Osteocyte (in vitro differentiated cells): ENCODE results near the gene PTPRN2. TPM values are rescaled to one million over a fixed set of nuclear protein-coding genes. Genes with fewer than 3 reads are reported as not detected.

Experiments
- DNase-seq: peaks from one replicate; pipeline ENCODE4 v3.0.0; 2021; ENCODE audit warnings: mixed read lengths; ENCODE audit not compliant: unreplicated experiment; ENCODE audit errors: extremely low spot score
- H3K27ac Mint-ChIP-seq: one replicate; pipeline ENCODE4 v1.8.0; 2021; ENCODE audit warnings: mild to moderate bottlenecking, mixed read lengths; ENCODE audit not compliant: unreplicated experiment
- H3K27me3 Mint-ChIP-seq: one replicate; pipeline ENCODE4 v1.8.0; 2021; ENCODE audit warnings: mixed read lengths; ENCODE audit not compliant: unreplicated experiment
- H3K36me3 Mint-ChIP-seq: one replicate; pipeline ENCODE4 v1.8.0; 2021; ENCODE audit warnings: mixed read lengths; ENCODE audit not compliant: unreplicated experiment
- H3K4me1 Mint-ChIP-seq: one replicate; pipeline ENCODE4 v1.8.0; 2021; ENCODE audit warnings: mixed read lengths; ENCODE audit not compliant: unreplicated experiment
- H3K4me3 Mint-ChIP-seq: one replicate; pipeline ENCODE4 v1.8.0; 2021; ENCODE audit warnings: mild to moderate bottlenecking, moderate library complexity, mixed read lengths; ENCODE audit not compliant: unreplicated experiment
- H3K9me3 Mint-ChIP-seq: one replicate; pipeline ENCODE4 v1.8.0; 2021; ENCODE audit warnings: mixed read lengths; ENCODE audit not compliant: unreplicated experiment
- CTCF ChIP-seq: fragments of 200-600 bp; sonication (generic); IDR thresholded peaks from 2 replicates; pipeline ENCODE4 v1.5.0; 2021; ENCODE audit warnings: antibody characterized with exemption, mild to moderate bottlenecking, moderate library complexity
- total RNA-seq: library from RNA; stranded (reverse); gene quantifications from 2 replicates; pipeline ENCODE4 v1.2.1, GENCODE V29; 2021

Gene PTPRN2
- total RNA-seq, 1 donor from 2014 or later, result 0.59 TPM

- no peak for DNase-seq
- Mint-ChIP-seq H3K4me3 (no peak overlapping the region), H3K9me3 (peaks cover 40% of the 10 kb centered on the region), H3K4me1 (no peaks in the 10 kb centered on the region), H3K27me3 (no peaks in the 10 kb centered on the region), H3K27ac (no peak overlapping the region), H3K36me3 (no peaks in the 10 kb centered on the region)
- TF ChIP-seq CTCF, result no peak
Measured at GRCh38 chr7:158484801-158485531, 102.7 kb downstream of the PTPRN2 start.

- H3K27me3 Mint-ChIP-seq, result no peaks in the 10 kb centered on the region
- no peaks in the 10 kb centered on the region for H3K36me3 Mint-ChIP-seq
- no peak for DNase-seq
- peaks cover 39% of the 10 kb centered on the region for H3K9me3 Mint-ChIP-seq
- no peak overlapping the region for H3K27ac Mint-ChIP-seq
- TF ChIP-seq CTCF, result no peak
- no peak overlapping the region for H3K4me3 Mint-ChIP-seq
- no peaks in the 10 kb centered on the region for H3K4me1 Mint-ChIP-seq
Measured at GRCh38 chr7:158482480-158482879, 105.1 kb downstream of the PTPRN2 start.

DNA sequence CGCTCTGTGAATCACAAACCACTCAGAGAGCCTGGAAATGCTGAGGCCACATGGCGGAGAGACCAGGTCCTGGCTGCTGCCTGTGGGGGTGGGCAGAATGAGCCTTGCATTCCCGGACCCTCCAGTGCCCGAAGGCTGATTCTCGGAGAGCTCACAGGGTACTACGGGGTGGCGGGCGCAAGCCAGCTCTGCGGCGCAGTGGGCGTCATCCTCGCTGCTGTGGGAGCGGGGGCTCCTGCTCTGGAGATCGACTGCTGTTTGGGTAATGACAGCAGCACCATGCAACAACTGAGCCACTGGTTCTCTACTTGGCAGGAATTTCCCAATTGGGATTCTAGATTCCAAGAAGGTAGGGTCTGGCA, 108.0 kb downstream of the PTPRN2 start:
- no peaks in the 10 kb centered on the region for H3K36me3 Mint-ChIP-seq
- no peak for TF ChIP-seq CTCF
- H3K4me3 Mint-ChIP-seq, result no peak overlapping the region

GRCh38 chr7:158479021-158479663, 108.5 kb downstream of the PTPRN2 start:
- no peak for DNase-seq
- H3K4me3 Mint-ChIP-seq, result no peak overlapping the region
- H3K36me3 Mint-ChIP-seq, result no peaks in the 10 kb centered on the region
- no peaks in the 10 kb centered on the region for H3K27me3 Mint-ChIP-seq
- H3K27ac Mint-ChIP-seq, result no peak overlapping the region
- TF ChIP-seq CTCF, result no peak
- peaks cover 29% of the 10 kb centered on the region for H3K9me3 Mint-ChIP-seq
- H3K4me1 Mint-ChIP-seq, result no peaks in the 10 kb centered on the region

More for the DNA sequence above, 108.0 kb downstream of the PTPRN2 start:
- peaks cover 29% of the 10 kb centered on the region for H3K9me3 Mint-ChIP-seq
- H3K4me1 Mint-ChIP-seq, result no peaks in the 10 kb centered on the region
- DNase-seq, result no peak
- no peak overlapping the region for H3K27ac Mint-ChIP-seq
- no peaks in the 10 kb centered on the region for H3K27me3 Mint-ChIP-seq

DNA sequence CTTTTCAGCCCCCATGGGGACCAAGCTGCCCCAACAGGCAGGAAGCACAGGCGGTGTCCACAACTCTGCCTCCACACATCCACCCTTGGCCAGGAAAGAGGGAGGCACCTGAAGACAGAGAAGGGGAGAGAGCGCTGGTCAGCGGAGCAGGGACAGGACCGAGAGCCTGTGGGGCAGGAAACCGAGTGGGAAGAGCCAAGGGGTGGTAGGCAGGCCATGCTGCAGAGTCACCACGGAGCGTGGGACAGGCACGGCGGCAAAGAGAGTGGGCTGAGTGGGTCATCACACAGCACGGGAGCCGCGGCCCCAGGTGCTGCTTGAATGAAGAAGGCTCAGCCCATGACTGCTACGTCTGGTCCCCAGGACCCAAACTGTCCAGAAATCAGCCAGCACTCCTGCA, 109.8 kb downstream of the PTPRN2 start:
- no peak for DNase-seq
- Mint-ChIP-seq H3K27me3 (no peaks in the 10 kb centered on the region), H3K9me3 (peaks cover 26% of the 10 kb centered on the region), H3K27ac (no peak overlapping the region), H3K4me3 (no peak overlapping the region), H3K36me3 (no peaks in the 10 kb centered on the region), H3K4me1 (no peaks in the 10 kb centered on the region)
- no peak for TF ChIP-seq CTCF
